Activated T-cell treated with anti-CD3 and anti-CD28 coated beads, Interleukin-2, amount 50 U/mL, for 48 hours (primary cell): Measurements from ENCODE around the gene CDK12.
"Not testable (repeated sequence)": the region's sequence is repeated elsewhere in the genome, so short reads cannot be mapped to it uniquely, and the experiment has no call there.

Source experiments
- DNase-seq, 2 experiments: peaks; one replicate each; pipeline ENCODE4 v3.0.0-alpha.2; 2020

Gene CDK12

DNA sequence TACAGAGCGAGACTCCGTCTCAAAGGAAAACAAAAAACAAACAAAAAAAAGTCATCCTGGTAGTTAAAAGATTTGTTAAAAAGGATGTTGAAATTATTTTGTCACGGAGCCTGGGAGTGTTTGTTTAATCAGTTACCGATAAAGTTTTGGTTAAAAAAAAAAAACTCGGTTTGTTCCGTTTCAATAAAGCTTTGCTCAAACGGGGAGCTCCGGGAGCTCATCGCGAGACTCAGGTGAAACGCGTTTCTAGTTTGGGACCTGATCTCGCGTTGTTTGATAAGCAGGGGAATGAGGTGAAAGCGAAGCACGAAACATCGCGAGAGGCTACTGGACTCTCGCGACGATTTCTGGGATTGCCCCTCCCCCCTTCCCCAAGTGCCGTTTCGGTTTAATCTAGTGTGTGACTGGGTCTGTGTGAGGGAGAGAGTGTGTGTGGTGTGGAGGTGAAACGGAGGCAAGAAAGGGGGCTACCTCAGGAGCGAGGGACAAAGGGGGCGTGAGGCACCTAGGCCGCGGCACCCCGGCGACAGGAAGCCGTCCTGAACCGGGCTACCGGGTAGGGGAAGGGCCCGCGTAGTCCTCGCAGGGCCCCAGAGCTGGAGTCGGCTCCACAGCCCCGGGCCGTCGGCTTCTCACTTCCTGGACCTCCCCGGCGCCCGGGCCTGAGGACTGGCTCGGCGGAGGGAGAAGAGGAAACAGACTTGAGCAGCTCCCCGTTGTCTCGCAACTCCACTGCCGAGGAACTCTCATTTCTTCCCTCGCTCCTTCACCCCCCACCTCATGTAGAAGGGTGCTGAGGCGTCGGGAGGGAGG is at the start of gene CDK12:
CDK12 (plus strand) TSS at position 374 of the 813 bp plus-strand sequence. CDS start 586 bp downstream, outside the sequence.
- DNase-seq: peak; percentile 97 to 98

DNA sequence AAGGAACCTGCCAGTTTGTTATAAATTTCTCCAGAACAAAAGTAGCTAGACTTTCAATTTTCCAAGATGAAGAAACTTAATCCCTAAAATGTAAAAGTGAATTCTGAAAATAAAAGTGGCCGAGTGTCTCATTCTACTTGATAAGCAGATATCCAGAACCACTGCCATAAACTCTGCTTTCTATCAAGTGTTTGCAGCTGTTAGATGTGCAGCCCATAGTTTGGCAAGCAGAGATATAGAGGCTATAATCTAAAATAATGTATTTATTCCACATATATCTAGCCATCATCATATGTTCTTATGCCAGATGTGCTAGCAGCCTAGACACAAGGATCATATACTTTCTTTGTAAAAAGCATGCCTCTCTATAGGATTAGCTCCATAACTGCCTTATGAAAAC is 45.1 kb upstream of the CDK12 start:
- DNase-seq: no peak

DNA sequence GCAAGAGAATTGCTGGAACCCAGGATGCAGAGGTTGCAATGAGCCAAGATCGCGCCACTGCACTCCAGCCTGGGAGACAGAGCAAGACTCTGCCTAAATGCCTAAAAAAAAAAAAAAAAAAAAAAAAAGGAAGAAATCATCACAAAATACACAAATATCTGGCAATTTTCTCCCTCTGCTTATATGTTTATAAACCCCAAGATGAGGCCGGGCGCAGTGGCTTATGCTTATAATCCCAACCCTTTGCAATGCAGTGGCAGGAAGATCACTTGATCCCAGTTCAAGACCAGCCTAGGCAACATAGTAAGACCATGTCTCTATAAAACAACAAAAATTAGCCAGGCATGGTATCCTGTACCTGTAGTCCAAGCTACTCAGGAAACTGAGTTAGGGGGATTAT is 31.7 kb upstream of the CDK12 start:
- DNase-seq: no peak

DNA sequence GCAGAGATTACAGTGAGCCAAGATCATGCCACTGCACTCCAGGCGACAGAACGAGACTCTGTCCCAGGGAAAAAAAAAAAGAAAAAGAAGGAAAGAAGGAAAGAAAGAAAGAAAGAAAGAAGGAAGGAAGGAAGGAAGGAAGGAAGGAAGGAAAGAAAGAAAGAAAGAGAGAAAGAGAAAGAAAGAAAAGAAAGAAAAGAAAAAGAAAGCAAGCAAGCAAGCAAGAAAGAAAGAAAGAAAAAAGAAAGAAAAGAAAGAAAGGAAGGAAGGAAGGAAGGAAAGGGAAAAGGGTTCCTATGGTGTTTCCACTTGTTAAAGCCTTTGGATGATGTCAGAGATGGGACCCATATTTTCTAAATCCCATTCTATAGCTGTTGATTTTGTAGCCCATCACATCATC is 21.4 kb upstream of the CDK12 start:
- DNase-seq: not testable (repeated sequence)

DNA sequence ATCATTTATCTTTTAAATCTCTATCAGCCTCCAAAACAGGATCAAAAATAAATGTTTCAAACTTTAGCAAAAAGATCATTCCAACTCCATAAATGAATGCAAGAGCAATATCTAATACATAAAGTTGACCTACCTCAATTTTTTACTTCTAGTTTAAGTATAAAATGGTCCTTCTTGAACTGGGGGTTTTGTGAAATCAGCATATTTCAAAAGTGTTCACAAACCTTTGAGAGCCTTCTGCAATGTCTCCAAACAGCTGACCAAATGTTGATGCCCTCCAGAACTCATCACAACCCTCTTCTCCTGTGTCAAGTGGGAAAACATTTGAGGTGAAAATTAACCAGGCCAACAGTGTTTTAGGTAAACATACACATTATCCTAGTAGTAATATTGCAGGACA is 18.0 kb upstream of the CDK12 start:
- DNase-seq: no peak

DNA sequence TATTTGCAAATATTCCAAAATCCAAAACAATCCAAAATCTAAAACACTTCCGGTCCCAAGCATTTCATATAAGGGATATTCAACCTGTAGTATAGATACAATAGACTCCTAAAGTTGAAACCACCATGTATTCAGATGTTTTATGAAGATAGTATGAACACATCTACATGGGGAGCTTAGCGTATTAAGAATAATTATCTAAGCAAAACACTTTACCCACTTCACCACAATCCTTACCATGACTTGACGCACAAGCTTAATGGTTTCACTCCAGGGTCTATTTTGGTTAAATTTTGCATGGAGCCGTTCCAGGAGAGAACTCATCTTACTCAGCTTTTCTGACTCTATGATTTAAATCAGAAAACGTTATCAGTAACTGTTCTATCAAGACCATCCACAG is 13.7 kb upstream of the CDK12 start:
- no peak for DNase-seq

DNA sequence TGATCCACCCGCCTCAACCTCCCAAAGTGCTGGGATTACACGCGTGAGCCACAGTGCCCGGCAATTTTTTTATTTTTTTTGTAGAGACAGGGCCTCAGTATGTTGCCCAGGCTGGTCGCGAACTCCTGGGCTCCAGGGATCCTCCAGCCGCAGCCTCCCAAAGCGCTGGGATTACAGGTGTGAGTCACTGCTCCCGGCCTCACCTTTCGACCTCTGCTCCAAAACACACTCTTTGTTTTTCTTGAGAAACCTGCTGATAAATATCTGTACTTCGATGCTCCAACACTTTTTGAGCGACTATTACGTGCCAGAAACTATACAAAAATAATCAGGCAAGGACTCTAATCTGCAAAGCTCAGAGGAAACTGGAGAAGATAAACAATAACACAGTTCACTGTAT is 11.2 kb upstream of the CDK12 start:
- DNase-seq: no peak

DNA sequence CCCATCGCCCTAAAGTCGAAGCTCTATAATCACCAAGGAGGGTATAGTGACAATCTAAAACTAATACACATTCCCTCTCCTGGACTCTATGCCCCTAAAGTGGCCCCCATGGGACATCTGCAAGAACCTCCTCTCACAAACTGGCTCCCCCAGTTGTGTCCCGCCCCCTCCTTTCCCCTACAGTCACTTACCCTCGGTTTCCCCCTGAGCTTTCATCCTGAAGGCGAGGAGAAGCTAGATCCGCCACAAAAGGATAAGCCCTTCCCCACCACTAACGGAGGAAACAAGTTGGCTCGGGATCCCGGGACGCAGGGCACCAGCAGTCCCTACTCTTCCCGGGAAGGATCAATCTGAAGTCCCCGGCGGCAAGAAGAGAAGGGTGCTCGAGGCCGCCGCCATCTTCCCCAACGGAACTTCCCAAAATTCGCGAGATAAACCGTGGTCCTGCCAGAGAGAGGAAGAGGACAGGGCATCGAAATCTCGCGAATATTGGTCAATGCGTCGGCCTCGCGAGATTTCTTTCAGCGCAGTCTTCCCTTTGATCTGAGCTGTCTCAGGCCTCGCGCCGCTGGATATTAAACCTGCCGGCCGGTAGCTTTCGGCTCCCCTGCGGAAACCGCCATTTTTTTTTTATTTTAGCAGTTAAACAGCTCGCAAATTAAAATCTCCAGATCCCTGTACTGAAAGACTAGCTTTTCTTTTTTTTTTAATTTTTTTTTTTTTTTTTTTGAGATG is 10.3 kb upstream of the CDK12 start, which contains the start of gene MED1:
MED1 (minus strand) TSS at position 417 of the 735 bp plus-strand sequence; CDS start at position 216, 201 bp downstream.
- peak; percentile 89 to 93 for DNase-seq

DNA sequence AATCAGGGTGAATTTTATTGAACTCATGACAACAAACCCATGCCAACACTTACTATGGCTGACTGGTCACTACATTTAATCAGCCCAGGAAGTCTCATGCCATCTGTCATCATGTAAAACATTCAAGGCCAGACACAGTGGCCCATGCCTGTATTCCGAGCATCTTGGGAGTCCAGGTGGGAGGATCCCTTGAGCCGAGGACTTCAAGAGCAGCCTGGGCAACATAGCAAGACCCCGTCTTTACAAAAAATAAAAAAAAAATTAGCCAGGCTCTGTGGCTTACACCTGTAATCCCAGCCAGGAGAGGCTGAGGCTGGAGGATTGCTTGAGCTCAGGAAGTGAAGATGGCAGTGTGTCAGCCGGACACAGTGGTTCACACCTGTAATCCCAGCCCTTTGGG is 5.4 kb upstream of the CDK12 start:
- DNase-seq: no peak

DNA sequence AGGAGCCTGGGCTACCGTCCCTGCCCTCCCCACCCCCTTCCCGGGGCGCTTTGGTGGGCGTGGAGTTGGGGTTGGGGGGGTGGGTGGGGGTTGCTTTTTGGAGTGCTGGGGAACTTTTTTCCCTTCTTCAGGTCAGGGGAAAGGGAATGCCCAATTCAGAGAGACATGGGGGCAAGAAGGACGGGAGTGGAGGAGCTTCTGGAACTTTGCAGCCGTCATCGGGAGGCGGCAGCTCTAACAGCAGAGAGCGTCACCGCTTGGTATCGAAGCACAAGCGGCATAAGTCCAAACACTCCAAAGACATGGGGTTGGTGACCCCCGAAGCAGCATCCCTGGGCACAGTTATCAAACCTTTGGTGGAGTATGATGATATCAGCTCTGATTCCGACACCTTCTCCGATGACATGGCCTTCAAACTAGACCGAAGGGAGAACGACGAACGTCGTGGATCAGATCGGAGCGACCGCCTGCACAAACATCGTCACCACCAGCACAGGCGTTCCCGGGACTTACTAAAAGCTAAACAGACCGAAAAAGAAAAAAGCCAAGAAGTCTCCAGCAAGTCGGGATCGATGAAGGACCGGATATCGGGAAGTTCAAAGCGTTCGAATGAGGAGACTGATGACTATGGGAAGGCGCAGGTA is 762 bp downstream of the CDK12 start:
- no peak for DNase-seq

DNA sequence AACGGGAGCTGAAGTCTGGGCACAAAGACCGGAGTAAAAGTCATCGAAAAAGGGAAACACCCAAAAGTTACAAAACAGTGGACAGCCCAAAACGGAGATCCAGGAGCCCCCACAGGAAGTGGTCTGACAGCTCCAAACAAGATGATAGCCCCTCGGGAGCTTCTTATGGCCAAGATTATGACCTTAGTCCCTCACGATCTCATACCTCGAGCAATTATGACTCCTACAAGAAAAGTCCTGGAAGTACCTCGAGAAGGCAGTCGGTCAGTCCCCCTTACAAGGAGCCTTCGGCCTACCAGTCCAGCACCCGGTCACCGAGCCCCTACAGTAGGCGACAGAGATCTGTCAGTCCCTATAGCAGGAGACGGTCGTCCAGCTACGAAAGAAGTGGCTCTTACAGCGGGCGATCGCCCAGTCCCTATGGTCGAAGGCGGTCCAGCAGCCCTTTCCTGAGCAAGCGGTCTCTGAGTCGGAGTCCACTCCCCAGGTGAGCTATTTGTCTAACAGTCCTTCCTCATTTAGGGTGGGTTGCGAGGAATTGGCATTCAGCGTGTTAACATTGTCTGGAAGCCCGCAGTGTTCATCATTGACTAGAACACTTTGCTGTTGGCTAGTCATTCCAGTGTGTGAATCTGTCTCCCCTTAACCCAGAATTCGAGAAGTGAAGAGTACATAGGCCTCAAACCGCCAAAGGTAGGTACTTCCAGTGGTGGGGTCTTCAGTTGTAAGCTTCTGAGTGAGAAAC is 1.5 kb downstream of the CDK12 start:
- peak; percentile 26 to 27 for DNase-seq

DNA sequence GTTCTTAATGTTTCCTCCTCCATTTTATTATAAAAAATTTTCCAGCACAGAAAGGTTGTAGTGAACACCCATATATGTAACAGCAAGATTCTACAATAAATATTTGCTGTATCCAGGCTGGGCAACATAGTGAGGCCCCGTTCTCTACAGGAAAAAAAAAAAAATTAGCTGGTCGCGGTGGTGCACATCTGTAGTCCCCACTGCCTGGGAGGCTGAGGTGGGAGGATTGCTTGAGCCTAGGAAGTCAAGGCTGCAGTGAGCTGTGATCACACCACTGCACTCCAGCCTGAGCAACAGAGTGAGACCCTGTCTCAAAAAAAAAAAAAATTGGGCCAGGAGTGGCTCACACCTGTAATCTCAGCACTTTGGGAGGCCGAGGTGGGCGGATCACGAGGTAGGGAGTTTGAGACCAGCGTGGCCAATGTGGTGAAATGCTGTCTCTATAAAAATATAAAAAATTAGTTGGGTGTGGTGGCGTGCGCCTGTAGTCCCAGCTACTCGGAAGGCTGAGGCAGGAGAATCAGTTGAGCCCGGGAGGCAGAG is 3.4 kb downstream of the CDK12 start:
- DNase-seq: peak in 1 of 2 experiments; percentile 27

DNA sequence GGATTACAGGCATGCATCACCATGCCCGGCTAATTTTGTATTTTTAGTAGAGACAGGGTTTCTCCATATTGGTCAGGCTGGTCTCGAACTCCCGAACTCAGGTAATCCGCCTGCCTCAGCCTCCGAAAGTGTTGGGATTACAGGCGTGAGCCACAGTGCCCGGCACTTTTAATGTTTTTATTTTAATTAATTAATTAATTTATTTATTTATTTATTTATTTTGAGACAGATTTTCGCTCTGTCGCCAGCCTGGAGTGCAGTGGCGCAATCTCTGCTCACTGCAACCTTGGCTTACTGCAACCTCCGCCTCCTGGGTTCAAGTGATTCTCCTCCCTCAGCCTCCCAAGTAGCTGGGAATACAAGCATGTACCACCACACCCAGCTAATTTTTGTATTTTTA is 7.3 kb downstream of the CDK12 start:
- DNase-seq: not testable (repeated sequence)

DNA sequence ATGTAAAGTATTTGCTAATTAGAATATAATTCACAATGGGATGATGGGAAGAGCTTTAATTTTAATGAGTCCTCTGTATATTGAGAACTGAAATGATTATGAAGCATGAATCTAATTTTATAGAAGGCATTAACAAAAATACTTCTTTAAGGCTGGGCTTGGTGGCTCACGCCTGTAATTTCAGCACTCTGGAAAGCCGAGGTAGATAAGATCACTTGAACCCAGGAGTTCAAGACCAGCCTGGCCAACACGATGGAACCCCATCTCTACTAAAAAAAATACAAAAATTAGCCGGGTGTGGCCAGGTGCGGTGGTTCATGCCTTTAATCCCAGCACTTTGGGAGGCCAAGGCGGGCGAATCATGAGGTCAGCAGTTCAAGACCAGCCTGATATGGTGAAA is 12.0 kb downstream of the CDK12 start:
- no peak for DNase-seq

DNA sequence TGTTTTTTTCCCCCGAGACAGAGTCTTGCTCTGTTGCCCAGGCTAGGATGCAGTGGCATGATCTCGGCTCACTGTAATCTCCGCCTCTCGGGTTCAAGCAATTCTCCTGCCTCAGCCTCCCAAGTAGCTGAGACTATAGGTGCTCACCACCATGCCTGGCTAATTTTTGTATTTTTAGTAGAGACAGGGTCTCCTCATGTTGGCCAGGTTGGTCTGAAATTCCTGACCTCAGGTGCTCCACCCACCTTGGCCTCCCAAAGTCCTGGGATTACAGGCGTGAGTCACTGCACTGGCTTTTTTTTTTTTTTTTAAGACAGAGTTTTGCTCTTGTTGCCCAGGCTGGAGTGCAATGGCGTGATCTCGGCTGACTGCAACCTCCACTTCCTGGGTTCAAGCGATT is 18.3 kb downstream of the CDK12 start:
- not testable (repeated sequence) for DNase-seq

DNA sequence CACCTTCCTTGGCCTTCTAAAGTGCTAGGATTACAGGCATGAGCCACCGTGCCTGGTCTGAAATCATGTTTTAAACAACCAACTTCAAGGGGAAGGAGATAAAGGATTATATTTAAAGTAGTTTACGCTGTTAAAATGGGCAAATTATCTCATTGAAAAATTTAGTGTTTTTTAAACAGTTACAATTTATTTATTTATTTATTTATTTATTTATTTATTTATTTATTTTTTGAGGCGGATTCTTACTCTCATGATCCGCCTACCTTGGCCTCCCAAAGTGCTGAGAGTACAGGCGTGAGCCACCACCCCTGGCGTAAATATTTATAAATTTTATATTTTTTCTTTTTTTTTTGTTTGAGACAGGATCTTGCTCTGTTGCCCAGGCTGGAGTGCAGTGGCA is 22.2 kb downstream of the CDK12 start:
- DNase-seq: no peak

DNA sequence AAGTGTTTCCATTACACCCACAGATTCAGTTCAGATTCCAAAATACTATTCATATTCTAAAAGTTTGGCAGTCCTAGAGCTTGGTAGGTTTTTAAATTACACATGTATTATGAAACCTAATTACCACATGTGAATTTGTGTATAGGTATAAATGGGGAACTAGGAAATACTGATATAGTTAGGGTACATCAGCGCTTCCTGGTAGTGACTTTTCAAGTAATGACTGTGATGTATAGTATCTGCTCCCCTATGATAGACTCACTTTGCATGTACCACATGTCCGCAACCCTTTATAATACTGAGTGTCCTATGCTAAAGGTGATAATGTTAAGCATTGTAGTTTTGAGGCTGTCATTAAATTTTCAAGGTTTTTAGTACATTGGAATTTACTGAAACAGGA is 22.9 kb downstream of the CDK12 start:
- DNase-seq: no peak

DNA sequence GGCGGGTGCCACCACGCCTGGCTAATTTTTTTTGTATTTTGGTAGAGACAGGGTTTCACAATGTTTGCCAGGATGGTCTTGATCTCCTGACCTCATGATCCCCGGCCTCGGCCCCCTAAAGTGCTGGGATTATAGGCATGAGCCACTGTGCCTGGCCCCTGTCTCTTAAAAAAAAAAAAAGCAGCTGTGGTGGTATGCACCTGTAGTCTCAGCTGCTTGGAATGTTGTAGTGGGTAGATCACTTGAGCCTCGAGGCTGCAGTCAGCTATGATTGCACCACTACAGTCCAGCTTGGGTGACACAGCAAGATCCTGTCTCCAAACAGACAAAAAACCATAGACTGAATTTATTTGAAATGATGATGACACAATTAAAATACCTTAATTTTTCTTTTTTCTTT is 24.3 kb downstream of the CDK12 start:
- DNase-seq: peak in 1 of 2 experiments; percentile 13

DNA sequence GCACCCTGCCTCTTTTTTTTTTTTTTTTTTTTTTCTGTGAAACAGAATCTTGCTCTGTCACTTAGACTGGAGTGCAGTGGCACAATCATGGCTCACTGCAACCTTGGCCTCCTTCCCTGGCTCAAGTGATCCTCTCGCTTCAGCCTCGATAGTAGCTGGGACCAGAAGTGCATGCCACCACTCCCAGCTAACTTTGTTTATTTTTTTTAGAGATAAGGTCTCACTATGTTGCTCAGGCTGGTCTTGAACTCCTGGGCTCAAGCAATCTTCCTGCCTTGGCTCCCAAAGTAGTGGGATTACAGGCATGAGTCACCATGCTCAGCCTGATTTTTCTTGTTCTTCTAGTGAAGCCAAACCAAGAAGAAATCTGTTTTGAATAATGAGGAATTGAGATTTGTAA is 25.0 kb downstream of the CDK12 start:
- peak in 1 of 2 experiments; percentile 6 for DNase-seq

DNA sequence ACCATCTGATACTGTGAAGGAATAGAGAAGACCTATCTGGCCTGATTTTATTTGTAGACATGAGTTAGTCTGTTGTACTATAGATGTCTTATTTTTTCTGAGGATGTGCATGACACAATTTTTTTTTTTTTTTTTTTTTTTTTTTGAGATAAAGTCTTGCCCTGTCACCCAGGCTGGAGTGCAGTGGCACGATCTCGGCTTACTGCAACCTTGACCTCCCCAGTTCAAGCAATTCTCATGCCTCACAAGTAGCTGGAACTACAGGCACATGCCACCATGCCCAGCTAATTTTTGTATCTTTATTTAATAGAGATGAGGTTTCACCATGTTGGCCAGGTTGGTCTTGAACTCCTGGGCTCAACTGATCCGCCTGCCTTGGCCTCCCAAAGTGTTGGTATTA is 26.2 kb downstream of the CDK12 start:
- not testable (repeated sequence) for DNase-seq

DNA sequence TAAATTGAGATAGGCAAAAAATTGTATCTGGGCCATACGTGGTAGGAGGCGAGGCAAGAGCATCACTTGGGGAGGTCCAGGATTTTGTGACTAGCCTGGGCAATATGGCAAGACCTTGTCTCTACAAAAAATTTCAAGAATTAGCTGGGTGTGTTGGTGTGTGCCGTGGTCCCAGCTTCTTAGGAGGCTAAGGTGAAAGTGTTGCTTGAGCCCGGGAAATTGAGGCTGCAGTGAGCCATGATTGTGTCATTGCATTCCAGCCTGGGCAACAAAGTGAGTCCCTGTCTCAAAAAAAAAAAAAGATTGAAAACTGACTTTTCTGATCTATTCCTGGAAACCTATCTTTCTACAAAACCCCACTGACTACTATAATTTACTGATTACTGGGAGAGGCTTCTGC is 26.7 kb downstream of the CDK12 start:
- peak; percentile 2 to 14 for DNase-seq

DNA sequence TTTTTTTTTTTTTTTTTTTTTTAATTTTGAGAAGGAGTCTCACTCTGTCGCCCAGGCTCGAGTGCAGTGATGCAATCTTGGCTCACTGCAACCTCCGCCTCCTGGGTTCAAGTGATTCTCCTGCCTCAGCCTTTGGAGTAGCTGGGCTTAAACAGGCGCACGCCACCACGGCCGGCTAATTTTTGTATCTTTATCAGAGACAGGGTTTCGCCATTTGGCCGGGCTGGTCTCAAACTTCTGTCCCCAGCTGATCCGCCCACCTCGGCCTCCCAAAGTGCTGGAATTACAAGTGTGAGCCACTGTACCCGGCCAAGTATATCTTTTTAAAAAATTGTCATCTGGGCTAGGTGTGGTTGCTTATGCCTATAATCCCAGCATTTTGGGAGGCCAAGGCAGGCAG is 35.6 kb downstream of the CDK12 start:
- DNase-seq: peak; percentile 1 to 11

DNA sequence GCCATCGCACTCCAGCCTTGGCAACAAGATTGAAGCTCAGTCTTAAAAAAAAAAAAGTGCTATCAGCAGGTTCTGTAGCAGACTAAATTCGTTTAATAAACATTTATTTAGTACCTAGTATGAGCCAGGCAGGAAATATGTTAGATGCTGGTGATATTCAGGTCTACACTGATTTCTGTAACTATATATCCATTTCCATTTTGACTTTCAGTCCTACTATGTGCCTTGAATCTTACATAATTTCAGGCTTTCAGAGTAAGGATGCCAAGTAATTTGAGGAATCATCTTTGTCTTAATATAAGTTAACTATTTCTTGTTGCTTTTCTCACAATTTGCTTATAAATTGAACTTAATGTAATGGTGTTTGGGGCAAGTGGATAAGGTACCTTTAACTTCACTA is 46.2 kb downstream of the CDK12 start:
- DNase-seq: no peak
